Muscle layer of colon (tissue), 2 donors: Measurements from ENCODE around the gene PRXL2A.

Source experiments
- H3K27ac ChIP-seq: one replicate; pipeline ENCODE4 v1.7.0; 2013; ENCODE audit warnings: low read depth, mild to moderate bottlenecking, low read length, moderate library complexity
- H3K27me3 ChIP-seq, 2 donors: one replicate each; pipeline ENCODE4 v1.7.0; 2013; ENCODE audit warnings: low read length in 2 of 2, mild to moderate bottlenecking in 2 of 2; ENCODE audit not compliant: insufficient read depth in 2 of 2, control insufficient read depth in 1 of 2
- H3K36me3 ChIP-seq: one replicate; pipeline ENCODE4 v1.7.0; 2013; ENCODE audit warnings: mild to moderate bottlenecking, low read length; ENCODE audit not compliant: insufficient read depth
- H3K4me1 ChIP-seq: one replicate; pipeline ENCODE4 v1.7.0; 2013; ENCODE audit warnings: mild to moderate bottlenecking, low read length; ENCODE audit not compliant: insufficient read depth
- H3K4me3 ChIP-seq, 2 donors: one replicate each; pipeline ENCODE4 v1.7.0; 2013; ENCODE audit warnings: low read length in 2 of 2, low read depth in 1 of 2, mild to moderate bottlenecking in 1 of 2, moderate library complexity in 1 of 2
- H3K9ac ChIP-seq: one replicate; pipeline ENCODE4 v1.7.0; 2013; ENCODE audit warnings: low read length
- H3K9me3 ChIP-seq: one replicate; pipeline ENCODE4 v1.7.0; 2013; ENCODE audit warnings: mild to moderate bottlenecking, low read length
- donor health status: abdominal sarcoma.
- donor health status: Adenocarcinoma of cecum.

Gene PRXL2A

GRCh38 chr10:80427541-80427940 lies 19.2 kb downstream of the PRXL2A start:
- H3K4me1 ChIP-seq: no peaks in the 10 kb centered on the region
- no peaks in the 10 kb centered on the region for H3K27me3 ChIP-seq
- peaks cover 49% of the 10 kb centered on the region for H3K36me3 ChIP-seq
- H3K27ac ChIP-seq: no peak overlapping the region
- no peak overlapping the region for H3K9ac ChIP-seq
- no peak overlapping the region for H3K4me3 ChIP-seq
- no peaks in the 10 kb centered on the region for H3K9me3 ChIP-seq

DNA sequence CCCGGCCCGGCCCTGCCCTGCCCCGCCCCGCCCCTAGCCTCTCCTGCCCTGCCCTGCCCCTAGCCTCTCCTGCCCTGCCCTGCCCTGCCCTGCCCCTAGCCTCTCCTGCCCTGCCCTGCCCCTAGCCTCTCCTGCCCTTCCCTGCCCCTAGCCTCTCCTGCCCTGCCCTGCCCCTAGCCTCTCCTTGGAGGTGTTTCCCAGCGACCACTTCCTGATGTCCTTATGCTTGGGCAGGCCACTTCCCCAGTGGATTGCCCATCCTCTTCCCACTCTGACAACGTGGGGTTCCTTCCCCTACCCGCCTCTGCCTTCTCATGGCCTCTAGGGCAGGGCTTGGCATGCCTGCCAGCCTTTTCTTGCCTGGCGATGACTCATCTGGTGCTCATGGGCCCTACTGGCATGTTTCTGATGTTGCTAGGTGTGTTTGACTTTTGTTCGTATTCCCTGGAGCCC lies 21.2 kb downstream of the PRXL2A start:
- Histone ChIP-seq H3K27ac (no peak overlapping the region), H3K4me3 (no peak overlapping the region), H3K9ac (no peak overlapping the region), H3K4me1 (no peaks in the 10 kb centered on the region), H3K36me3 (peaks cover 44% of the 10 kb centered on the region), H3K9me3 (no peaks in the 10 kb centered on the region), H3K27me3 (no peaks in the 10 kb centered on the region)

DNA sequence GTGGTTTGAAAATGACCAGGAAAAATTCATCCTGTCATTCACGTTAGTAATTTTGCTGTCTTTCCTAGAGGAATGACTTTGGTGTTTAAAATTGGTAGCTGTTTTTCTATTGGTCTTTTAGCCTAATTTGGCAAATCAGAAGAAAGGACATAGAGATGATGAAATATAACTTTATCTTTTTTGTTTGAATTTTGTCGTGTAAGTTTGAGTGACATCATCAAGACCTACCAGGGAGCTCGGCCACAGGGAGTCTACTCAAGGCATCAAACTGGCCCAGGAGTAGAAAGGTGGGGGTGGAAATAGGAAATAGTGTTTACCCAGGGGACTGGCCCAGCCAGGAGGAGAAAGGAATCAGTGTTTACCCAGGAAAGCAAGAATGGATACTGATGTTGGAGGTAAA lies 24.8 kb downstream of the PRXL2A start:
- Histone ChIP-seq H3K36me3 (peaks cover 13% of the 10 kb centered on the region), H3K4me1 (no peaks in the 10 kb centered on the region), H3K27ac (no peak overlapping the region)

DNA sequence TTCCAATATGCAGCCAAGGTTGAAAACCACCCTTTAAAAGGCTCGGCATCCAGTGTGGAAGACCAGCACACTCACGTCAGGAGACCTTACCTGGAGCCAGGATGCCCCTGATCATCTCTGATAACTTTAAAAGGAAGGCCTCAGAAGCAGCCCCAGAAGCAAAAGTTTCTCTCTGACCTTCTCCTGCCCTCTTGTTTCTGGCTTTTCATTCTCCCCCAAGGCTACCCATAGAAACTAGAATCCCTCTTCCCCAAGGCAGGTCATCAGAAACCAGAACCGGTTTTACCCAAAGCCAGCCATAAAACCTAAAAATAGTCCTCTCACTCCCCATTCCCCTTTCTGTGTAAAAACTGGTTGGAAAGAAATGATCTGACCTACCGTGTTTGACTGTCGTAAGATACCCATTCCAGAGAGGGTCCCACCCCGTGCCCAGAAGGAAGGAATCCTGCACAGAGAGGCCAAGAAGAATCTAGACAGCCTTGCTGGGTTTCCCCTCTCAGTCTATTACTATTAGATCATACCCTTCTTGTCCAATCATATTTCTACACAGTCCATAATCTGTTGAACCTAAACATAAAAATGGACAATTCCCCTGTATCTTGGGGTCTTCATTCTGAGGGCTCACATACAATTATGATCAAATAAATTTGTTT lies 28.2 kb downstream of the PRXL2A start:
- Histone ChIP-seq H3K9ac (no peak overlapping the region), H3K4me3 (no peak overlapping the region), H3K9me3 (no peaks in the 10 kb centered on the region), H3K4me1 (no peaks in the 10 kb centered on the region), H3K27ac (no peak overlapping the region), H3K27me3 (no peaks in the 10 kb centered on the region), H3K36me3 (peaks cover 8% of the 10 kb centered on the region)

More for the DNA sequence above, 24.8 kb downstream of the PRXL2A start:
- Histone ChIP-seq H3K9ac (no peak overlapping the region), H3K9me3 (no peaks in the 10 kb centered on the region), H3K27me3 (no peaks in the 10 kb centered on the region), H3K4me3 (no peak overlapping the region)

DNA sequence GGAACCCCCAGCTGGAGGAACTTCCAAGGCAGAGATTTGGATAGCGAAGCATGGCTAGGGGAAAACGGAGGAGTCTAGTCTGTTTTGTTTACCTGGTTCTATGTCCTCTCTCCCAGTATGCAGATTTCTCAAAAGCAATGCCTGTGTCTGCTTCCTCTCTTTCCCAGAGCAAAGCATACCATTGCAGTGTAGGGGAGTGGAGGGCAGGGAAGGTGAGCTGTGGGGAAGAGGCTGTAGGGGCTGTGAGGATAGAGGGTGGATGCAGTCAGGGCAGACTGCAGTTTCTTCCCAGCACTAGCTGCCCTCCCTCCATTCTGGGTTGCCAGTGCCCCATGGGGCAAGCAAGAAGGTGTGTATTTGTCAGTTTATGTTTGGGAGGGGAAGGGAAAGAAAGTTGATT lies 28.9 kb downstream of the PRXL2A start:
- Histone ChIP-seq H3K27me3 (no peaks in the 10 kb centered on the region), H3K9me3 (no peaks in the 10 kb centered on the region), H3K27ac (no peak overlapping the region), H3K4me3 (no peak overlapping the region), H3K4me1 (no peaks in the 10 kb centered on the region), H3K9ac (no peak overlapping the region), H3K36me3 (peaks cover 1% of the 10 kb centered on the region)

DNA sequence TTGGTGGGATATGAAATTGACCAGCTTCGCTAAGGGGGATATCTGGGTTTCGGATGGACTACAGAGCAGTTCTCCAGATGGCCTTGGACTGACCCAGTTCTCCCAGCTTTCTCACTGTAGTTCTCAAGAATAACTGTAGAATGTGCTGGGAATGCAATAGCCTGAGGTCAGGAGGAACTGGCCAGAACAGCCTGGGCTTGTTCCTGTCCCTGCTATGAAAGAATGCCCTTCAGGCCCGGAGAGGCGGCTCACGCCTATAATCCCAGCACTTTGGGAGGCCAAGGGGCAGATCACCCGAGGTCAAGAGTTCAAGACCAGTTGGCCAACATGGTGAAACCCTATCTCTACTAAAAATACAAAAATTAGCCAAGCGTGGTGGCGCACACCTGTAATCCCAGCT lies 33.5 kb downstream of the PRXL2A start:
- H3K27ac ChIP-seq: no peak overlapping the region

DNA sequence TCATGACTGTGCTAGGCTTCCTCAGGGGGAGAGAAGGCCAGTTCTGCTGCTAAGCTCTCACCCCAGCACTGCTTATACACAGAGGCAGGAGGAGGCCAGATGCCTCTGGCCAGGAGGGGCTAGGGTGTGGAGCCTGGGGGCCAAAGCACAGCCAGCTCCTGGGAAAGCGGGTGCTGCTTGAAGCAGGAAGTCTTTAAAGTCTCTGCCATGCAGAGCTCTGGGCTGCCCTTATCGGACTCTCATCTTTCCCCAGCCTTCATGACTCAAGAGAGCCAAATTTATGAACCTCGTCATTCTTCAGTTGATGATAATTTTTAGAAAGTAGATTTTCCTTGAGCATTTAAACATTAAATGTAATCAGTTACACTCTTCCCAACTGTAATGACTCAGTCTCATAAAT lies 34.5 kb downstream of the PRXL2A start:
- no peaks in the 10 kb centered on the region for H3K27me3 ChIP-seq
- no peak overlapping the region for H3K4me3 ChIP-seq
- H3K36me3 ChIP-seq: no peaks in the 10 kb centered on the region
- H3K9ac ChIP-seq: no peak overlapping the region
- H3K27ac ChIP-seq: no peak overlapping the region
- peaks cover 9% of the 10 kb centered on the region for H3K4me1 ChIP-seq
- H3K9me3 ChIP-seq: no peaks in the 10 kb centered on the region

More for the DNA sequence above, 33.5 kb downstream of the PRXL2A start:
- Histone ChIP-seq H3K4me3 (no peak overlapping the region), H3K9ac (no peak overlapping the region), H3K9me3 (no peaks in the 10 kb centered on the region), H3K4me1 (peaks cover 9% of the 10 kb centered on the region), H3K36me3 (no peaks in the 10 kb centered on the region), H3K27me3 (no peaks in the 10 kb centered on the region)

DNA sequence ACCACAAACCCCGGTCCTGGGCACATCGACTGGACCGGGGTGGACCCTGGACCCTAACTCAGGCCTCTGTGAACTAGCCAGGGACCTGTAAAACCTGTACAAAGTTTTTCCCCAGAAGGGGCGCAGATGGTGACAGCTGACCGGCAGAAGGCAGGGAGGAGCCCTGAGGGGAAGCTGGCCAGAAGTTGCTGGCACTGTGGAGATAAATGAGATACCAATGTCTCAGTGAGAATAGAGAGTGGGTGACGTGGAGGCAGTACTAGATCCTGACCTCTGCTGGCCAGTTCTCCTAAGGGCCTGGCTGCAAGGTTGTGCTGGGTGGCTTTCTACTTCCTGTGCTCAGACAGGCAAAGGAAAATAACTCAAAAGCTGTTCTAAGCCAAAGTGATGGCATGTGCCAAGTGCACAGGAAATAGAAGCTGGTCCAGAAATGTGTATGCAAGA lies 35.2 kb downstream of the PRXL2A start:
- no peaks in the 10 kb centered on the region for H3K36me3 ChIP-seq
- no peak overlapping the region for H3K9ac ChIP-seq
- no peaks in the 10 kb centered on the region for H3K9me3 ChIP-seq
- no peak overlapping the region for H3K27ac ChIP-seq
- H3K4me1 ChIP-seq: peaks cover 9% of the 10 kb centered on the region
- no peaks in the 10 kb centered on the region for H3K27me3 ChIP-seq
- H3K4me3 ChIP-seq: no peak overlapping the region

DNA sequence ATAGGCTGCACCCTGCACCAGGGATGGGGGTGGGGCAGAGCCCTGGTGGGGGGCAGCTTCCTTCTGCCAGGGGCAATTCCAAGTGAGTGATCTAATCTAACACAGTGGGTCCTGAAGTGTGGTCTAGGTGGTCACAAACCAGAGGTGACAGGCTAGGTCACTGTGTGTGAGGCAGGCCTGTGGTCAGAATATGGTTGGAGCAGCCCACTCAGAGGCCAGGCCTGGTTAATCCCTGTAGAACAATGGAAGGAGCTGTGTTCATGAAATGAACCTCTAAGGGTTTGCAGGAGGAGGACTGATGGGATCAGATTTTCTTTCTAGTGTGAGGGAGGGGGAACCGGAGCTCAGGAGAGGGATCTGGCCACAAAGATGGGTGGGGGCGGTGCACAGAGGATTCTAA lies 35.8 kb downstream of the PRXL2A start:
- Histone ChIP-seq H3K9me3 (no peaks in the 10 kb centered on the region), H3K4me1 (peaks cover 9% of the 10 kb centered on the region), H3K4me3 (no peak overlapping the region), H3K9ac (no peak overlapping the region), H3K27ac (no peak overlapping the region), H3K36me3 (no peaks in the 10 kb centered on the region), H3K27me3 (no peaks in the 10 kb centered on the region)

GRCh38 chr10:80444646-80445319 lies 36.4 kb downstream of the PRXL2A start:
- Histone ChIP-seq H3K27ac (no peak overlapping the region), H3K9me3 (no peaks in the 10 kb centered on the region), H3K4me1 (peaks cover 9% of the 10 kb centered on the region), H3K9ac (no peak overlapping the region), H3K4me3 (no peak overlapping the region), H3K27me3 (no peaks in the 10 kb centered on the region), H3K36me3 (no peaks in the 10 kb centered on the region)

DNA sequence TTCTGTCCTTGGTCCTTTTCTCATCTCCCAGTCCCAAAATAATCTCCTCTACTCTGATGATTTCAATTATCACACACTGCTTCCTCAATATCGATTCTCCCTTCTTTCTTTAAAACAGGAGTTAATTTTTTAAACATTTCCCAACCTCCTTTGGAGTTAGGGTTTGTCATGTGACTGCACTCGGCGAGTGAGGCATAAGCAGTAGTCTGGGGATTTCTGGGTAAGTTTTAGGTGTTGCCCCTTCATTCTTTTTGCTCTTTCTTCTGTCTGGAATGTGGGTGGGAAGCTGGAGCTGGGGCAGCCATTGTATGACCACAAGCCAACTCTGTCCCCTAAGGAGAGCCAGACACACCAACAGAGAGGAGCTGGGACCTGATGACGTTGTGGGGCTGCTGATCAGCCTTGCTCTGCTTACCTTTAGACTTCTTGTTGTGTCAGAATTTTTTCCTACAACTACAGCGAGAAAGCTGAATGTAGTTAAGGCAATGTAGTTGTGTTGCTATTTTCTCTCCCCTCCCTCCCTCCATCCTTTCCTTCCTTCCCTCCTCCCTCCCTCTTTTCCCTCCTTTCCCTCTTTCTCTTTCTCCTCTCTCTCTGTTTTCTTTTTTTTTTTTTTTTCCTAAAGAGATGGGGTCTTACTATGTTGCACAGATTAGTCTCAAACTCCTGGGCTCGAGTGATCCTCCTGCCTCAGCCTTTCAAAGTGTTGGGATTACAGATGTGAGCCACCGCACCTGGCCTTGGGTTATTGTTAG lies 39.3 kb downstream of the PRXL2A start:
- no peak overlapping the region for H3K9ac ChIP-seq
- no peaks in the 10 kb centered on the region for H3K36me3 ChIP-seq
- H3K9me3 ChIP-seq: no peaks in the 10 kb centered on the region
- no peaks in the 10 kb centered on the region for H3K27me3 ChIP-seq
- no peak overlapping the region for H3K4me3 ChIP-seq
- peaks cover 9% of the 10 kb centered on the region for H3K4me1 ChIP-seq
- H3K27ac ChIP-seq: no peak overlapping the region
